ENCODE data around the gene RIMBP2.

- TF ChIP-seq CTCF (IDR thresholded peaks at IDR 0.05; ENCODE audit: insufficient read depth, low read length) (no peak), POLR2AphosphoS5 (IDR thresholded peaks at IDR 0.05; ENCODE audit: low read depth) (no peak), REST (IDR thresholded peaks at IDR 0.05; ENCODE audit: insufficient replicate concordance, low read depth) (no peak), GABPA (IDR thresholded peaks at IDR 0.05; ENCODE audit: low read depth) (no peak), SPI1 (IDR thresholded peaks at IDR 0.05; ENCODE audit: borderline replicate concordance, low read depth) (no peak)
These were observed 186.3 kb downstream of the RIMBP2 start for GRCh38 chr12:130529781-130530180.

Data from HL-60 (cell line).